Endothelial cell of umbilical vein (primary cell): Measurements from ENCODE around the gene CELA3B. TPM values are rescaled to one million over a fixed set of nuclear protein-coding genes. Genes with fewer than 3 reads are reported as not detected.

ENCODE experiments used
- BruUV-seq: library from RNA; stranded (reverse); fragments of 400-500 nt; replicated peaks from 2 replicates; lab custom pipeline; 2021; lab: Mats Ljungman, UMichigan
- CTCF ChIA-PET: fragments of 300-600, 350-600 bp; sonication (Branson Sonifier 250); formaldehyde crosslinking; loops from one replicate; lab custom pipeline; 2021; ENCODE audit warnings: antibody characterized with exemption, inconsistent platforms; lab: Charles Lee
- POLR2A ChIA-PET: fragments of 300-600, 350-600 bp; sonication (Branson Sonifier 250); formaldehyde crosslinking; loops from one replicate; lab custom pipeline; 2021; ENCODE audit warnings: antibody characterized with exemption, inconsistent platforms; lab: Charles Lee
- DNase-seq: peaks from one replicate; pipeline ENCODE4 v3.0.0-alpha.2; 2011; ENCODE audit warnings: low read depth, low spot score
- FAIRE-seq: peaks from 2 replicates; lab custom pipeline; 2011; peaks lifted over from hg19 to GRCh38; lab: Jason Lieb, UNC
- H2AFZ ChIP-seq: 2 replicates; pipeline ENCODE4 v1.6.0; 2012; ENCODE audit warnings: low read depth, low read length, control low read depth, inconsistent platforms
- H3K27ac ChIP-seq: 2 replicates; pipeline ENCODE4 v1.5.1; 2011; ENCODE audit warnings: low read depth, mild to moderate bottlenecking, control low read depth, low read length, moderate library complexity; ENCODE audit not compliant: insufficient read depth
- H3K27me3 ChIP-seq, 2 experiments: 2 replicates each; pipeline versions ENCODE4 v1.6.0 to v1.6.1; 2011; ENCODE audit warnings: low read length in 2 of 2, mixed read lengths in 1 of 2; ENCODE audit not compliant: control insufficient read depth in 2 of 2, insufficient read depth in 2 of 2
- H3K36me3 ChIP-seq, 2 experiments: 2 replicates in 1 of 2; 3 replicates in 1 of 2; pipeline ENCODE4 v1.5.1; 2011; ENCODE audit warnings: low read length in 2 of 2, mild to moderate bottlenecking in 1 of 2, moderate library complexity in 1 of 2; ENCODE audit not compliant: control insufficient read depth in 2 of 2, insufficient read depth in 2 of 2; ENCODE audit errors: extremely low read depth in 1 of 2
- H3K4me1 ChIP-seq: 3 replicates; pipeline ENCODE4 v1.5.1; 2011; ENCODE audit warnings: mild to moderate bottlenecking, low read length; ENCODE audit not compliant: control insufficient read depth, insufficient read depth; ENCODE audit errors: extremely low read depth
- H3K4me2 ChIP-seq: 2 replicates; pipeline ENCODE4 v1.6.1; 2011; ENCODE audit warnings: low read length, control low read depth, mixed read lengths; ENCODE audit not compliant: insufficient read depth
- H3K4me3 ChIP-seq, 3 experiments: fragments of 200-600 bp in 1 of 3; sonication (generic), shearing (Covaris generic) in 1 of 3; replicated peaks in 1 of 3; 2 replicates each; pipeline ENCODE4 v1.5.1; 2011 to 2016; ENCODE audit warnings: control low read depth in 3 of 3, low read length in 3 of 3, mild to moderate bottlenecking in 2 of 3, inconsistent platforms in 1 of 3, low read depth in 1 of 3, moderate library complexity in 1 of 3; ENCODE audit not compliant: insufficient read depth in 1 of 3
- H3K79me2 ChIP-seq: 2 replicates; pipeline ENCODE4 v1.6.0; 2012; ENCODE audit warnings: low read length, inconsistent platforms; ENCODE audit not compliant: control insufficient read depth, insufficient read depth
- H3K9ac ChIP-seq: replicated peaks from 2 replicates; pipeline ENCODE3; 2011; ENCODE audit warnings: low read length, control low read depth; ENCODE audit not compliant: insufficient read depth; ENCODE audit errors: extremely low read depth
- H3K9me1 ChIP-seq: replicated peaks from 3 replicates; pipeline ENCODE4 v1.6.0; 2011; ENCODE audit warnings: mild to moderate bottlenecking, low read length; ENCODE audit not compliant: control insufficient read depth, insufficient read depth; ENCODE audit errors: extremely low read depth
- H3K9me3 ChIP-seq: replicated peaks from 2 replicates; pipeline ENCODE4 v1.5.1; 2012; ENCODE audit warnings: low read length, inconsistent platforms; ENCODE audit not compliant: control insufficient read depth, insufficient read depth
- H4K20me1 ChIP-seq: replicated peaks from 2 replicates; pipeline ENCODE3; 2011; ENCODE audit warnings: mild to moderate bottlenecking, low read length; ENCODE audit not compliant: control insufficient read depth, insufficient read depth; ENCODE audit errors: extremely low read depth
- EZH2 ChIP-seq: IDR thresholded peaks from 2 replicates; pipeline ENCODE4 v1.6.1; 2012; ENCODE audit warnings: borderline replicate concordance, low read depth, mild to moderate bottlenecking, moderate library complexity, low read length, inconsistent platforms; ENCODE audit not compliant: severe bottlenecking
- JUN ChIP-seq: IDR thresholded peaks from 2 replicates; pipeline ENCODE4 v1.6.1; 2011; ENCODE audit warnings: borderline replicate concordance, low read depth; ENCODE audit not compliant: insufficient read length, insufficient read depth
- POLR2AphosphoS5 ChIP-seq: IDR thresholded peaks from 2 replicates; pipeline ENCODE4 v1.6.1; 2012; ENCODE audit warnings: low read depth, mild to moderate bottlenecking, control low read depth, low read length, moderate library complexity; ENCODE audit not compliant: insufficient read depth
- dilution Hi-C: fragments of 300-500 bp; cut with MboI; formaldehyde crosslinking; loops from one replicate; pipeline ENCODE4 v1.15.0; 2019; ENCODE audit warnings: low sequenced_read_pairs; ENCODE audit not compliant: extremely low pct_ligation_motif_present
- intact Hi-C: fragments of 100-400 bp; cut with micrococcal nuclease; formaldehyde crosslinking; loops from one replicate; pipeline ENCODE4 v1.10.0; 2022
- polyA plus RNA-seq, 4 experiments: library from polyadenylated mRNA; depleted of rRNA in 3 of 4; stranded (reverse) in 3 of 4; unstranded in 1 of 4; fragments of >200 nt; gene quantifications; 2 replicates each; pipeline versions ENCODE4 v1.2.1 to v1.2.3, GENCODE V29; 2011 to 2012; ENCODE audit warnings: missing spikeins in 1 of 4
- total RNA-seq: library from RNA; stranded (reverse); gene quantifications from 2 replicates; pipeline ENCODE4 v1.2.3, GENCODE V29; 2021
- TF ChIP-seq, protein P1 (sequence below), 2 donors: IDR thresholded peaks; 1 replicate in 1 of 2; 2 replicates in 1 of 2; pipeline ENCODE4 v1.5.1; 2011; ENCODE audit warnings: low read length in 2 of 2, mild to moderate bottlenecking in 2 of 2, moderate library complexity in 2 of 2, control low read depth in 1 of 2, inconsistent platforms in 1 of 2, low read depth in 1 of 2; ENCODE audit not compliant: insufficient read depth in 1 of 2; ENCODE audit errors: extremely low read depth in 1 of 2

The CELA3B gene
- total and polyA plus RNA-seq, 2 donors (not counting 3 experiments of a cell fraction or from before 2014, with no cell fraction given), result 0.32 TPM; not detected in 1

DNA sequence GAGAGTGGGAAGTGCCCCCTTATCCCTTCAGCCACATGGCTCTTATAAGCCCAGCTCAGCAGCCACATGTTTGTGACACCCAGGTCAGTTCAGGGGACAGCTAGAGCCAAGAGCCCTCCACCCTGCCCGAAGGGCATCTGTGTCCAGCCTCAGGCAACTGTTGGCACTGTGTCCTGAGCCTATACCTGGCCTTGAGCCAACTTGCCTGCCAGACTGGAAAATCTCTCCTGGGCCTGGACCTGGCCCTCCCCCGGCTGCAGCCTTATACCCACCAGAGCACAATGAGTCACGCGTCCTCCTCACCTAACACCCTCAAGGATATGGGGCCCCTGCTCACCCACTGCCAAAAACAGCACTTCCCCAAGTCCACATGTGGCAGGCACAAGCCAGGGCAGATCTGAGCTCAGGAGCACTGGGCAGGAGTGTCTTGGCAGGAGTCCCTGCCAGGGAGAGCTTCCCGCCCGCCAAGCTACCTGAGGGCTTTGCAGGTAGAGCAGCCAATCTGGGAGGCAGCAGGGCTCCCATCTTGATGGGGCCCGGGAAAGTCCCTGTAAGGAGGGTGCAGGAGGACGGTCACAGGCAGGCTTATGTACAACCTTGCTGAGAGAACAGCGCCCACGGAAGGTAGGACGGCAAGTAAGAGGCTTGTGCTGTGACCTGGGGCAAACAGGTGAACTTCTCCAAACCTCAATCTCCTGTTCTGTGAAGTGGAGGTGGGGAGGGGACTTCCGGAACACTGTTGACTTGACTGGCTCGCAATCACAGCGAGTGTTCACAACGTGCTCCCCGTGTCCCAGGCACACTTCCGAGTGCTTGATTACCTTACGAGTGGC lies 19.9 kb upstream of the CELA3B start:
- Histone ChIP-seq H3K9me1 (no peaks in the 10 kb centered on the region), H3K9me3 (no peaks in the 10 kb centered on the region), H3K9ac (no peak overlapping the region), H3K79me2 (no peaks in the 10 kb centered on the region), H4K20me1 (no peaks in the 10 kb centered on the region), H3K27me3 (no peaks in the 10 kb centered on the region), H3K4me3 (no peak overlapping the region), H3K4me2 (peak overlapping the region; percentile 6), H3K27ac (peak overlapping the region; percentile 80), H3K4me1 (peaks cover 41% of the 10 kb centered on the region), H3K36me3 (no peaks in the 10 kb centered on the region), H2AFZ (no peak overlapping the region)
- dilution Hi-C loops, result no loop called here
- intact Hi-C loops, result loop anchor here (1.0 kb wide), 1 partner anchor 13 kb away; no protein-coding TSS in a partner anchor
- ChIA-PET POLR2A (no interaction called here), CTCF (interaction anchor here (1.8 to 11.3 kb wide), 5 partner anchors 8 to 32 kb away, joined by 4 to 95 read pairs (median 20); partner anchors contain the start of gene HSPG2)
- DNase-seq, result peak; percentile 89
- TF ChIP-seq, protein P1, sequence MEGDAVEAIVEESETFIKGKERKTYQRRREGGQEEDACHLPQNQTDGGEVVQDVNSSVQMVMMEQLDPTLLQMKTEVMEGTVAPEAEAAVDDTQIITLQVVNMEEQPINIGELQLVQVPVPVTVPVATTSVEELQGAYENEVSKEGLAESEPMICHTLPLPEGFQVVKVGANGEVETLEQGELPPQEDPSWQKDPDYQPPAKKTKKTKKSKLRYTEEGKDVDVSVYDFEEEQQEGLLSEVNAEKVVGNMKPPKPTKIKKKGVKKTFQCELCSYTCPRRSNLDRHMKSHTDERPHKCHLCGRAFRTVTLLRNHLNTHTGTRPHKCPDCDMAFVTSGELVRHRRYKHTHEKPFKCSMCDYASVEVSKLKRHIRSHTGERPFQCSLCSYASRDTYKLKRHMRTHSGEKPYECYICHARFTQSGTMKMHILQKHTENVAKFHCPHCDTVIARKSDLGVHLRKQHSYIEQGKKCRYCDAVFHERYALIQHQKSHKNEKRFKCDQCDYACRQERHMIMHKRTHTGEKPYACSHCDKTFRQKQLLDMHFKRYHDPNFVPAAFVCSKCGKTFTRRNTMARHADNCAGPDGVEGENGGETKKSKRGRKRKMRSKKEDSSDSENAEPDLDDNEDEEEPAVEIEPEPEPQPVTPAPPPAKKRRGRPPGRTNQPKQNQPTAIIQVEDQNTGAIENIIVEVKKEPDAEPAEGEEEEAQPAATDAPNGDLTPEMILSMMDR (IDR thresholded peaks at IDR 0.05; ENCODE audit: extremely low read depth in 1 of 2, insufficient read depth in 1 of 2, low read depth in 1 of 2, low read length in 2 of 2), result no peak
- TF ChIP-seq JUN (peak; percentile 50), EZH2 (no peak), POLR2AphosphoS5 (peak; percentile 53)
- FAIRE-seq, result peak; percentile 93
- BruUV-seq, result no TSS peak
